ENCODE measurements around the gene KIAA2012.
A peak's percentile ranks its signal among the peaks of the same experiment; 100 is the strongest.

Gene KIAA2012

GRCh38 chr2:202034249-202035088 is 38.6 kb upstream of the KIAA2012 start:
- H3K27ac ChIP-seq (ENCODE audit: extremely low read depth, low read depth, low read length), result peak overlapping the region; percentile 95
- ChIA-PET CTCF (interaction anchor here (0.8 kb wide), 1 partner anchor 230 kb away, joined by 3 read pairs; no protein-coding TSS in a partner anchor), POLR2A (interaction anchor here (1.5 kb wide), 1 partner anchor 254 kb away, joined by 4 read pairs; the partner anchor contains the start of gene ALS2)

More at GRCh38 chr2:202034249-202035088, 38.6 kb upstream of the KIAA2012 start:
- peaks cover 0 to 10% of the 10 kb centered on the region in 2 experiments; a peak in 1 of 3 replicates for H3K36me3 ChIP-seq (ENCODE audit: control insufficient read depth in 2 of 2, insufficient read depth in 1 of 2, low read length in 2 of 2)
- no peaks in the 10 kb centered on the region for H3K9me3 ChIP-seq (ENCODE audit: control insufficient read depth, insufficient read depth, low read depth, low read length)
- H3K4me3 ChIP-seq (ENCODE audit: low read depth, low read length), result peak overlapping the region; percentile 69
- H3K4me1 ChIP-seq (ENCODE audit: control insufficient read depth, insufficient read depth, low read length), result peaks cover 18% of the 10 kb centered on the region
- no peak for TF ChIP-seq ZNF146 (tag by site-specific recombination; IDR thresholded peaks at IDR 0.05)
- no peak for TF ChIP-seq ZNF677 (tag by site-specific recombination; IDR thresholded peaks at IDR 0.05)
- peak; percentile 66 for TF ChIP-seq ZNF600 (tag by site-specific recombination; IDR thresholded peaks at IDR 0.05)
- peak; percentile 82 for TF ChIP-seq GLIS2 (tag by site-specific recombination; IDR thresholded peaks at IDR 0.05)
- TF ChIP-seq ZBTB8A (tag by site-specific recombination; IDR thresholded peaks at IDR 0.05), result peak; percentile 93
- 0 out of 2 replicates have a peak, but pooled peaks have one; percentile 19 for TF ChIP-seq ZNF133 (tag by site-specific recombination; IDR thresholded peaks at IDR 0.05)
- no peak for TF ChIP-seq ZNF639 (tag by site-specific recombination; IDR thresholded peaks at IDR 0.05)
- TF ChIP-seq YY1 (tag by site-specific recombination; IDR thresholded peaks at IDR 0.05), result no peak
- TF ChIP-seq AEBP2 (tag by site-specific recombination; IDR thresholded peaks at IDR 0.05; ENCODE audit: borderline replicate concordance), result no peak
- no peak for TF ChIP-seq HOXD13 (CRISPR knock-in tag; IDR thresholded peaks at IDR 0.05; ENCODE audit: borderline replicate concordance)
- no peak for TF ChIP-seq ZNF398 (tag by site-specific recombination; IDR thresholded peaks at IDR 0.05)
- TF ChIP-seq HIC1 (tag by site-specific recombination; IDR thresholded peaks at IDR 0.05), result 0 out of 2 replicates have a peak, but pooled peaks have one; percentile 37
- no peak for TF ChIP-seq ZNF785 (tag by site-specific recombination; IDR thresholded peaks at IDR 0.05)
- no peak for TF ChIP-seq ZNF214 (tag by site-specific recombination; IDR thresholded peaks at IDR 0.05; ENCODE audit: borderline replicate concordance)
- TF ChIP-seq ZBTB20 (tag by site-specific recombination; IDR thresholded peaks at IDR 0.05), result peak; percentile 32; the same call in 1 of the 2 replicates
- peak; percentile 64 for TF ChIP-seq ZBTB26 (tag by site-specific recombination; optimal IDR thresholded peaks at IDR 0.05)
- peak; percentile 84 for TF ChIP-seq ZNF449 (tag by site-specific recombination; IDR thresholded peaks at IDR 0.05)
- peak; percentile 78 for TF ChIP-seq ZNF549 (tag by site-specific recombination; IDR thresholded peaks at IDR 0.05)
- peak; percentile 66; the same call in 1 of the 2 replicates for TF ChIP-seq PRDM10 (tag by site-specific recombination; IDR thresholded peaks at IDR 0.05)
- 0 out of 2 replicates have a peak, but pooled peaks have one; percentile 2 for TF ChIP-seq ZFHX2 (tag by site-specific recombination; conservative IDR thresholded peaks at IDR 0.05)
